ENCODE data around the gene SSH2.

DNA sequence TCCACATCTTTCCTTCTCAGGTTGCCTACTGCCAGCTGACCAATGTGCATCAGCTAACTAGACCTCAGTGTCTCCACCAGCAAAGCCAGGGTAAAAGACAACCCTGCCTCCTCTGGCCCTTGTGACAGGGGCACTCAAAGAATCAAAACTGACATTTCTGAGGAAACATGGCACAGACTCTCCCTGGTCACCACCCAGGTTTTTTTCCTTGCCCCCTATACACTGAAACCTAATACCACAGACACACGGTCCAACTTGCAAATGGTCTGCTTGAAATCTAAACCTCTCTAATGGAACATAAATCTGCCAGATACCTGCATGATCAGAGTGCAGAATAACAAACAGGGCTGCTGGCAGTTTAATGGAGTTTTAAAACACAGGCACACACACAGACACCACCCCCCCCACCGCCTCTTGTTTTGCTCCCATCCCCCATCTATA lies 287.8 kb downstream of the SSH2 start:
- TF ChIP-seq TAF1 (conservative IDR thresholded peaks at IDR 0.05) (no peak), CTCF (IDR thresholded peaks at IDR 0.05; ENCODE audit: low read depth, low read length, missing input control) (no peak), EGR1 (IDR thresholded peaks at IDR 0.05; ENCODE audit: low read depth in 2 of 2) (no peak), GABPA (IDR thresholded peaks at IDR 0.05 in 1 of 2, conservative IDR thresholded peaks at IDR 0.05 in 1 of 2) (no peak), JUND (IDR thresholded peaks at IDR 0.05) (no peak)
- TF ChIP-seq, protein P1, sequence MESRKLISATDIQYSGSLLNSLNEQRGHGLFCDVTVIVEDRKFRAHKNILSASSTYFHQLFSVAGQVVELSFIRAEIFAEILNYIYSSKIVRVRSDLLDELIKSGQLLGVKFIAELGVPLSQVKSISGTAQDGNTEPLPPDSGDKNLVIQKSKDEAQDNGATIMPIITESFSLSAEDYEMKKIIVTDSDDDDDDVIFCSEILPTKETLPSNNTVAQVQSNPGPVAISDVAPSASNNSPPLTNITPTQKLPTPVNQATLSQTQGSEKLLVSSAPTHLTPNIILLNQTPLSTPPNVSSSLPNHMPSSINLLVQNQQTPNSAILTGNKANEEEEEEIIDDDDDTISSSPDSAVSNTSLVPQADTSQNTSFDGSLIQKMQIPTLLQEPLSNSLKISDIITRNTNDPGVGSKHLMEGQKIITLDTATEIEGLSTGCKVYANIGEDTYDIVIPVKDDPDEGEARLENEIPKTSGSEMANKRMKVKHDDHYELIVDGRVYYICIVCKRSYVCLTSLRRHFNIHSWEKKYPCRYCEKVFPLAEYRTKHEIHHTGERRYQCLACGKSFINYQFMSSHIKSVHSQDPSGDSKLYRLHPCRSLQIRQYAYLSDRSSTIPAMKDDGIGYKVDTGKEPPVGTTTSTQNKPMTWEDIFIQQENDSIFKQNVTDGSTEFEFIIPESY (IDR thresholded peaks at IDR 0.05): no peak
